GM15510 (cell line): ENCODE results near the gene SLC22A23.

ENCODE experiments used
- POLR2A ChIP-seq: IDR thresholded peaks from 3 replicates; pipeline ENCODE4 v1.6.1; 2011; ENCODE audit warnings: borderline replicate concordance; ENCODE audit not compliant: insufficient read length; ENCODE audit errors: extremely low read depth

SLC22A23 gene

DNA sequence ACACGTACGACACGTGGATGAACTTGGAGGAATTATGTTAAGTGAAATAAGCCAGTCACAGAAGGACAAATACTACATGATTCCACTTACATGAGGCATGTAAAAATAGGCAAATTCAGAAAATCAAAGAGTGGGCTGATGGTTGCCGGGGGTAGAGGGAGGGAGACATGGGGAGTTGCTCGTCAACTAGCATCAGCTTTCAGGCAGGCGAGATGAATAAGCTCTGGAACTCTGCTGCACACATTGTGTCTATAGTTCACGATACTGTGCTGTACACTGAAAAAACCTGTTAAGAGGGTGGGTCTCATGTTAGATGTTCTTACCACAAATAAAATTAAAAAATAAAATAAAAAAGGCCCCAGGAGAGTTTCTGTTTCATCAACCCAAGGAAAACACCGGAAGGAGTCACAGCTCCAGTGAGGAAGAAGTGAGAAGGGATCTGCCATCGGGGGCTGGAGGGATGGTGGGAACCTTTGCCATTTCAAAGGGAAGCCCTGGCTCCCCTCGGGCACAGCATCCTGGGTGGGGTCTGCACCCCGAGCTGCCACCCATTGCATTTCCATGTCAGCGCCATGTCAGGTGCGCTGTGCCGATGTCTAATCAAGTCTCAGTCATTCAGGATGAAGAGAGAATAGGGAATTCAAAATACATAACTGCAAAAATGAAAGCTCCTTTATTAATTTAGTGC lies 98.3 kb downstream of the SLC22A23 start:
- no peak for TF ChIP-seq POLR2A

DNA sequence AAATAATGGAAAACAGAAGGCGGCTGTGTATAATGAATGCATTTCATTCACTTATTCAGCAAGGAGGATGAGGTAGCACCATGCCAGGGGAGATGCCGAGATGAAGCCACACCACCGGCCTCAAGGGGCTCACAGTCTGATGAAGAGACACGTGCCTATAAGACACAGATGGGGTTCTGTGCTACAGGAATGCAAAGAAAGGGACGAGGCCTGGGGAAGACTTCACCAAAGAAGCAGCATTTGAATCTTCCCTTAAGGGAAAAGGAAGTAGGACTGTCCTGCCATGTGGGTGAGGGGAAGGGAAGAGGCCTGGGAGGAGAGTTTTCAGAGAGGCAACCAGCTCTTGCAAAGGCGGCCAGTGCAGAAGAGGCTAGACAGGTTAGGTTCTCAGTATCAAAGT lies 99.2 kb downstream of the SLC22A23 start:
- no peak for TF ChIP-seq POLR2A

DNA sequence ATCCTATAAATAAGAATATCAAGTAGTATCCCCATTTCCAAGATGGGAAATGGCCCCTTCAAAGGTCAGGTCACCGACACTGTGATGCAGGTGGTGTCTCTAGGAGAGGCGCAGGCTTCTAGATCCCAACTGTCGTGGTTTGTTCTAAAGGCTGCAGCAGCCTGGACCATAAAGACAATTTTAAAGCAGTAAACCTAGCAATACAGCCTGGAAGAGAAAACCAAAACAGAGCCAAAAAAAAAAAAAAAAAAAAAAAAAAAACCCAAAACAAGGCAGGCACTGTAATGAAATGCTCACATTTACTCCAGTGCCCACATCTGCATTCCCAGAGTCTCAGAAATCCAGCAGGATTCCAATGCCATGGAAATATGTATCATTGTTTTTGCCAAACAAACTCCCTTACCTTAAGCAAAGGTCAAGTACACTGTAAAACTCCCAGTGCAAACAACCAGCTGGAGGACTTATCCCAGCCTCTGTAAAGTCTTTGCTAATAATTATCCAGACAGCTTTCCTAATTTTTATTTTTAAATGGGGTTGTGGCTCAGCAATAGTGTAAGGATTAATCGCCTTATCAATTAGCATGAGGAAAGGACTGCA lies 99.9 kb downstream of the SLC22A23 start:
- TF ChIP-seq POLR2A, result no peak

DNA sequence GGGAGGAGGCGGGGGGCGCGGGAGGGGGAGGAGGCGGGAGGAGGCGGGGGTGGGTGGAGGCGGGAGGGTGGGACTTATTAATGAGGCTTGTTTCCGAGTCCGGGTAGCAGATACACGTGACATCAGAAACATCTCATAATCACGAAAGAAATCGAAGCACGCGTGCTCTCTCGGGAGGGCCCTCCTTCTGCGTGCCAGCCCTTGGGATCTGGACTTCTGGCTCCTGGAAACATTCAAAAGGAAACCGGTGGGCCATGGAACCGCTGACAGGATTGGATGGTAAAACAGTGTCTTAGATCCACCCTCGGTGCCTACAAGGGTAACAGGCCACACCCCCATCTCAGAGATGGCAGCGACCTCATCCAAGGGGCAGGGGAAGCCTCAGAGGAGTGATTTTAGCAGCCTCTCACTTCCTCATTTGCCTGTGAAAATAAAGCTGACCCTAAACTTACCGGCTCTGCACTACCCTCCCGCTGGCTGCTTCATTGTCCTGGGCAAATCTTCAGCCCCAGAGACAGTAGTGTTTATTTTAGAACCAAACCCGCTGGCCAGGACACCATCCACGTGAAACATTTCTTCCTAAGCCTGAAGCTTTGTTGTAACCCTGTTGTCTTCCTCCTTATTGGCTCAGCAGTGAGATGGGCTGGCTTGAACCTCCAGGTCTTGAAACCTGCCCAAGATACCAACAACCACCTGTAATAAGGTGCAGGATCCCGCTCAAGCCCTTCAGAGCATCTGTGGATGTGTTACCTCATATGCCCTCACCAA lies 100.6 kb downstream of the SLC22A23 start:
- TF ChIP-seq POLR2A, result no peak

DNA sequence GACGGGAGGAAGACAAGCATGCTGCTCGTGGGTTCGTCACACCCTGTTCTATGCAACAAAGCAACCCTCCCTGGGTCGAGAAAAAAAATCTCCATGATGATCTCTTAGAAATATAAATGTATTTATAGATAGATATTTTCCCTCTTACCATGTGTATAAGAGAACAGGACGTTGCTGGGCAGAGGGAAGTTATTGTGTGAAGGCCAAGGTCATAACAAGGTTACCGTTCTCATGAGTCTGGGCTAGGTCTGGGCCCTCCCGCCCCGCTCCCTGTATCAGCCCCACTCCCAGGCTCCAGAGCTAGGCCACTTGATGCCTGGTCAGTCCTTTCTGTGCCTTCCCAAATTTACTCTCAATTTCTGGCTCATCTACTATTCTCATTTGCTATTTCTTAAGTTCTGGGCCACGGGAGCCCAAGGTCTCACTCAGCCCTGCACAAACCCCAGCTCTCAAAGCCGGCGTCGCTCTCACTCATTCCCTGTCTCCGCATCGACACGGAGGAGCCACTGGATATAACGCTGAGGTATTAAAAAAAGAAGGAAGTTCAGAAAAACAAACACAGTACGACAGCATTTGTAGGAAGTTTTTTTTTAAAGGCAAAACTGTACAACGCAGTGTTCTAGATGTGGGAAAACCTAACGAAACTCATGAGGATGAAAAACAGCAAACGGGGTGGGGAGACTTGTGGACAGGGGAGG lies 101.3 kb downstream of the SLC22A23 start:
- no peak for TF ChIP-seq POLR2A

DNA sequence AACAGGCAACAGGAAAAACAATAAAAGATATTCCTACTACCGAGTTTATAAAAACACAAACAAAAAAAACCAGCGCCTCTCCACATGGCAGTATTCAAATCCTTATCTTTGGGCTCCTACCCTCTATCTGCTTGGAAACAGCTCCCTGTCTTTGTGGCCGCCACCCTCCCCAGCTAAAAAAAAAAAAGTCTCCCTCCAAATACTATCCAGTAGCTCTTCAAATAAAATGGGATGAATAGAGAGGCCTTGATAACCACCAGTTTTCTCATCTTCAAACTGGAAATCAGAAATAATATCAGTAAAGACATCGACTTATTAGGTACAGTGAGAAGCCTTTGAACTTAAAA lies 101.9 kb downstream of the SLC22A23 start:
- TF ChIP-seq POLR2A, result no peak

DNA sequence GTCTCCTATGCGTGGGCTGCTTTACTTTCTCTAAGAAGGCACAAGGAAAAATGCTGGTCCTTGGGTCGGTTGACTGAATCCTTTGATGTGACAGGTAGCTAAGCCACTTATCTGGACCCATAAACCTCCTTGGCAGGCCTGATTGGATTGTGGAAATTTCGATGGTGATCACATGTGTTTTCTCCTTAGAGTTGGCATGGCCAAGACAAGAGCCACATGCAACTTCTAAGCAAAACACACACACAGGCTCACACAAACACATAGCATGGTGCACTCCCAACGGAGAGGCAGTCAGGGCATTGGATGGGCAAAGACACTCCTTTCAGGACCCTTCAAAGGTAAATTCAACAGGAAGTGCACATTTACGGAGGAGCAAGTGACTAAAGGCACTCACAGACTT lies 102.9 kb downstream of the SLC22A23 start:
- TF ChIP-seq POLR2A, result no peak

DNA sequence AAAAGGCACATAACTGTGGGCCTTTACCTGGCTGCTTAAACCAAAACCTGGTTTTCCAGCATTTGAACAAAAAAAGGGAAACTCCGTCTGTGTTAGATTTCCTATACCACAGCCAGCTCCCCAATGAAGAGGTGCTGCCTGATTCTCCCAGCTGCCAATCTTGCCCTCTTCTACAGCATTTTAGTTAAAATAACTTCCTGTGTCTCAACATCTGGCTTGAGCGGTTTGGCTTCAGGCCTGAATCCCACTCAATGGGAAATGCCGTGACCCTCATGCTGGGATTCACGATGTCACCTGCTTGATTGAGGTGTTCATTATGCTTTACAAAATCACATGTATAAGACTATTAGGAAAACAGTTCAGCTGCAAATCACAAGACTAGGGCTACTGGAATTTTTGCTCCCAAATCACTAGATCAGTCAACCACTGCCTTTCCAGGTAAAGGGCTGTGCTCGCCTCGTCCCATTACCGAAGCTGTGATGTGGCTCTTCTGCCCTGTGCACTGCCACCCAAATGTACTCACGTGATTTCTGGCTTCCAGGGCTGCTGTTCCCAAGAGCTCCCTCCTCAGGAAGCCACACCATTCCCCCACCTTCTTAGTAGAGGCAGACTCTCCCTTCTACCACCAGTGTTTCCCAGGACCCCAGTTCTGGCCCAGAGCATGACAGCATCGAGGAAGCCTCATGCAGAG lies 103.5 kb downstream of the SLC22A23 start:
- TF ChIP-seq POLR2A, result no peak

DNA sequence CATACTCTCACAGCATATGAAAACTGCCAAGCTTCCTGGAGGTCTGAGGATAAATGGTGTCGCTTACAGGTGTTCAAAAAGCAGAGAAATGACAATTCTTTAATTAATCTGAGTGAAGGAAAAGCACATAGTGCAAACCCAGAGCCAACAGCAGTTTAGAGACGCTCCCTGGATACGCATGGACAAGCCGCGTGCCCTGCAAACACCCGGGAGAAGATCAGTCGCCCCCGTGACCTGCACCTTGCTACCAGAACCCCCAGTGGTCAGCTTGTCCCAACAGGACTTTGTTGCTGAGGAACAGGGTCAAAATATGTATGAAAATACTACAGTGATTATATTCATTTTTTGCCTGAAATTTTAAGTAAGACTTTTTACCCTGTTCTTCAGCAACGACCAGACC lies 104.2 kb downstream of the SLC22A23 start:
- TF ChIP-seq POLR2A, result no peak

DNA sequence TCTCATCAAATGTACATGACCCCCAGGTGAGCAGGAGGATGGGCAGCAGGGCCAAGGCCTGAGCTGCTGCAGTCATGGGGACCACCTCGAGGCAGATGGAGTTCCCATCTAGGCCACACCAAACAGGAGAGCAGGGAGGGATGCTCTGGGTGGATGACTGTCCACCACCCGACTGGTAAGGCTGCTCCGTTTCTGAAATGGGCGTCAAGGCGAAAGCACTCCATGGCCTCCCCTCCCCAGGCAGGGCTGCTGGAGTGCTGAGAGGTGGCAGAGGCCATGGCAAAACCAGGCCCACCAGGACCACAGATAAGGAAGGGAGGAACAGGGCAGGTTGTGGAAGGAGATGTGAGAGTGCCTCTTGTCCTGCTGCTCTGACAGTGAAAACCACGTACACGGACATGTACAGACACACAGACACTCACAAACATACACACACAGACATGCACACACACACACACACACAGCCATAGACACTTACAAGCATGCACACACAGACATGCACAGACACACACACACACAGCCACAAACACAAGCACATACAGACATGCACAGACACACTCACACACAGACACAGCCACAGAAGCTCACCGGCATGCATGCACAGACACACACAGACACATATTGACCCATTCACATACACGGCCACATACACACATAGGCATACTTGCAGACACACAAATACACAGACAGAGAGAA lies 104.9 kb downstream of the SLC22A23 start:
- no peak for TF ChIP-seq POLR2A

DNA sequence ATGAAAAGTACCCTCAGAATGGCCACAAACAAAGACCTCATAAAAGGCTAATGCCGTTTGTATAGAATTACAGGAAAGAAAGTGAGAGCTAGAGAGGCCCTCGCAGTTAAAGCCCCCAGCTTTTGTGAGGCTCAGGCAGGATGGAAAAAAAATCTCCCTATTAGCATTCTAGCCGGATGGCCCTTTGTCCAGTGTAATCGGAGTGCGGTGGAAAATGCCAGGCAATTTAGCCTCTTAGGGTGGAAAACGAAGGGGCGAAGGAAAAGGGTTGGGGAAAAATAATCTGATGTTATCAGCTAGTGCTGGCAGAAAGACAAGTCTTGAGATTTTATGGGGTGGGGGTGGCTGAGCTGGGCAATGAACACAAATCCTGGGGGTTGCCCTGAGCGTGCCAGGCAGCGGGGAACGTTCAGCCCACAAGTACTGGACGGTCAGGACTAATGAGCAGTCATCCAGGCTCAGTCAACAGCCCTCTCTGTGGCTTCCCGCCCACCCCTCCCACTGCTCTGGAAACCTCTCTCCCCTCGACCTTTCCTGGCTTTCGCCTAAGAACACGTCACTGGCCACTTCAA lies 105.7 kb downstream of the SLC22A23 start:
- no peak for TF ChIP-seq POLR2A

DNA sequence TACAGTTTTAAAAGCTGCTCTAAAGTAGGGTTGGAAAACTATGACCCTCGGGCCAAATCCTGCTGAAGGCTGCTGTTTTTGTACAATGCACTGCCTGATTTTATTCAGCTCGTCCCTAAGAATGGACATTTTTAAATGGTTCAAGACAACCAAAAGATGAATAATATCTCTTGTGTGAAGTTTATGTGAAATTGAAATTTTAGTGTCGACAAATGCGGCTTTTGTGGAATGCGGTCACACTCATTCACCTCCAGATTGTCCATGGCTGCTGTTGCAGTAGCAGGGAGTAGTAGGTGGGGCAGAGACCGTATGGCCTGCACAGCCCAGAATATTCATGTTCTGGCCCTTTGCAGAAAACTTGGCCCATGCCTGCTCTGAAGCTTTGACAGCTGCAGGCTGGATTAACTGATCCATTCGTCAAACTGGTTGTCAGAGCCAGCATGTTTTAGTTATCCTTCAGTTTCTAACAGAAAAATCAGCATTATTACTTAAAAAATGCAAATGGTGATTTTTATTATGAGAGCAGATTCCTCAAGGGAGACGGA lies 106.5 kb downstream of the SLC22A23 start:
- TF ChIP-seq POLR2A, result no peak

DNA sequence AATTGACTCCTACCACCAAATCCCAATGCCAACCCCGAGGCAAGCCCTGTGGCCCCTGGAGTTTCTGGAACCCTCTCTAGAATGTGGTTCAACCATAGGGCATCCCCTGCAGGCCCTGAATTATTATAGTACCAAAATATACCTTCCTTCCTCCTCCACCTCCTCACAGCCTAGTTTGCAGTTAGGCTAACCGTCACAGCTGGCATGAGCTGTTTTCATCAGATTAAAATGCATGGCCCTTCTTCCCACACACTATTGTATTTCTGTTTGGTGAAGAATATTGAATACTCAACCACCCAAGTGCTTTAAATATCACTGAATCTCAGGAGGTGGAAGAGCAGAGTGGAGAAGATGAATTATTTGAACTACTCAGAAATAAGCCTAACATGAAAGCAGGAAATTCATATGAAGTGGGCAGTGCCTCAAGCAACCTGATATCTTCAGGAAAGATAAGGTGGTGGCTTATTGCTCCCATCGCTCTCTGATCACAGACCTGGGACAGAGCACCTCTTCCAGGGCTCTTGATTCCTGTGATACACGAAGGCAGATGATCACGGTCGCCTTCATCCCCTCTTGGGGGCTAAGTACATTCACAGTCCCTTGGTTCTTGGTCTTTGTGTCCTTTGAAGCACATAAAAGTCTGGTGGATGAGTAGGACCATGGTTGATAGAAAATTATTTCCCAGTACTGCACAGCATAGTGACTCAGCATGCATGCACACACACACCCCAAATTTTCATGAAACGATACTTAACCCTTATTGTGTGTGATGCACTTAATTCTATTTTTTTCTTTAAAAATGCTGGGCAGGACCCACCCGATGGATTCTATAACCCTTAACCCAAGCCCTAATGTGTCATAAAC lies 107.2 kb downstream of the SLC22A23 start:
- no peak for TF ChIP-seq POLR2A

DNA sequence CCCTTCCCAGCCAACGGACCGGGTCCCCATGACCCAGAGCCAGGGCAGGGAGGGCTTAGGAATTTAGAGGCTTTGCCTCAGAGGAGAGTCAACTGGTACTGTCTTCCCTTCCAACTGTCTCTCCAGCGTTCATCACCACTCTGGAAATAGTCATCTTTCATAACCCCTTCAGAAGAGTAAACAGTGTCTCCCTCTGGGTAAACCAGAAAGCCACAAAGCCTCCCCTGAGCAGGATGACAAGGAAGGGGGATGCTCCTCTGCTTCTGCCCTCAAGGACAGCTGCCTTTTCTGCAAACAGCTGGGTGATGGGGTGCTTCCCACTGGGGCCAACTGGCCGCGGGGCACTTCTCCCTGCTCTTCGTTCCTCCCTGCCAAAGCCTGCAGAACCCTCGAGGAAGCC lies 108.0 kb downstream of the SLC22A23 start:
- no peak for TF ChIP-seq POLR2A

DNA sequence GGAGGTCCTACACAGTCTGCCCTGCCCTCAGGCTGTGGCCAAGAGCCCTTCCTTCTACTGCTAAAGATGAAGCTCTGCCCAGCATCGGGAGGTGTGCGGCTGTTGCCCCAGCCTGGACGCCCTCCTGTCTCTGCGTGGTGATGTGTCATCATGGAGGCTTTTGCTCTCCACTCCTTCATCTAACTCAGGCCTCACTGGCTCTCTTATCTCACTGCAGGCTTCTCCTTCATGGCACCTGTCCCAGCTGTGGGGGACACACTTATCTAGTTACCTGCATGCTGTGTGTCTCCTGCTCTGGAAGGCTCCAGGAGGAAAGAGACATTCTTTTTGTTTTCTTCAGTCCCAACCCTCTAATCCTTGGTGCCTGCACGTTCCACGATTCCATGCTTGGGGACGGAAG lies 109.0 kb downstream of the SLC22A23 start:
- no peak for TF ChIP-seq POLR2A
